Daoy (cell line): ENCODE results near the gene ERC2. TPM values are rescaled to one million over a fixed set of nuclear protein-coding genes. Genes with fewer than 3 reads are reported as not detected.
A peak's percentile ranks its signal among the peaks of the same experiment; 100 is the strongest.

Source experiments
- DNase-seq: peaks from one replicate; pipeline ENCODE4 v3.0.0-alpha.2; 2015; ENCODE audit warnings: low read depth
- total RNA-seq: library from RNA; depleted of rRNA; stranded (reverse); fragments of >200 nt; shearing (Covaris generic); gene quantifications from 2 replicates; pipeline ENCODE4 v1.2.3, GENCODE V29; 2014

Gene ERC2
- total RNA-seq, 1 experiment from 2014 or later, result 1.7 TPM

- no peak for DNase-seq
Observed at GRCh38 chr3:56424885-56425284, 43.4 kb downstream of the ERC2 start.

GRCh38 chr3:56424336-56424735 is 43.9 kb downstream of the ERC2 start:
- DNase-seq, result no peak

GRCh38 chr3:56423661-56424099 is 44.6 kb downstream of the ERC2 start:
- no peak for DNase-seq

- DNase-seq, result no peak
Observed at GRCh38 chr3:56422316-56422715, 46.0 kb downstream of the ERC2 start.

- DNase-seq, result peak; percentile 21
Observed at GRCh38 chr3:56421205-56421604, 47.1 kb downstream of the ERC2 start.

GRCh38 chr3:56415652-56416051 is 52.6 kb downstream of the ERC2 start:
- DNase-seq, result peak; percentile 69

- DNase-seq, result peak; percentile 54
Observed at GRCh38 chr3:56413911-56414310, 54.4 kb downstream of the ERC2 start.

GRCh38 chr3:56411166-56411565 is 57.1 kb downstream of the ERC2 start:
- no peak for DNase-seq

- DNase-seq, result no peak
Observed at GRCh38 chr3:56410576-56410975, 57.7 kb downstream of the ERC2 start.

GRCh38 chr3:56409790-56410189 is 58.5 kb downstream of the ERC2 start:
- DNase-seq, result no peak

- DNase-seq, result no peak
Observed at GRCh38 chr3:56408761-56409196, 59.5 kb downstream of the ERC2 start.

GRCh38 chr3:56406826-56407515 is 61.3 kb downstream of the ERC2 start:
- DNase-seq, result no peak

- no peak for DNase-seq
Observed at GRCh38 chr3:56404884-56405283, 63.4 kb downstream of the ERC2 start.

- DNase-seq, result no peak
Observed at GRCh38 chr3:56398659-56399058, 69.6 kb downstream of the ERC2 start.

- no peak for DNase-seq
Observed at GRCh38 chr3:56397798-56398197, 70.5 kb downstream of the ERC2 start.

- no peak for DNase-seq
Observed at GRCh38 chr3:56389183-56389830, 79.0 kb downstream of the ERC2 start.

- no peak for DNase-seq
Observed at GRCh38 chr3:56383092-56383491, 85.2 kb downstream of the ERC2 start.

- DNase-seq, result no peak
Observed at GRCh38 chr3:56379723-56380287, 88.5 kb downstream of the ERC2 start.

GRCh38 chr3:56375654-56376053 is 92.6 kb downstream of the ERC2 start:
- DNase-seq, result no peak

- DNase-seq, result no peak
Observed at GRCh38 chr3:56373386-56373785, 94.9 kb downstream of the ERC2 start.

GRCh38 chr3:56370991-56371775 is 97.1 kb downstream of the ERC2 start:
- no peak for DNase-seq

GRCh38 chr3:56369914-56370313 is 98.4 kb downstream of the ERC2 start:
- no peak for DNase-seq
